ENCODE data around the gene PKM.
A peak's percentile ranks its signal among the peaks of the same experiment; 100 is the strongest.
"Not testable (repeated sequence)": the region's sequence is repeated elsewhere in the genome, so short reads cannot be mapped to it uniquely, and the experiment has no call there.

Gene PKM

GRCh38 chr15:72231066-72231832 is at the start of gene PKM:
PKM (minus strand) TSS chr15:72231190; CDS start chr15:72219097, 12,093 bp downstream.
- no peaks in the 10 kb centered on the region for H3K36me3 ChIP-seq
- intact Hi-C loops (cut with DNase I; ENCODE audit: low total_unique reads), result loop anchor here (10.0 kb wide), 1 partner anchor 116 kb away; the partner anchor contains the start of genes MYO9A and SENP8
- no peak for TF ChIP-seq CTCF (IDR thresholded peaks at IDR 0.05)
- no peaks in the 10 kb centered on the region for H3K9me3 ChIP-seq
- no peaks in the 10 kb centered on the region for H3K27me3 ChIP-seq
- H3K4me1 ChIP-seq, result peaks cover 0 to 46% (median 39%) of the 10 kb centered on the region in 4 donors
- peak within 1 kb of the TSS; percentile 100 for H3K27ac ChIP-seq
- DNase-seq, result peak; percentile 95 to 98
- peak within 1 kb of the TSS; percentile 70 to 81 for H3K4me3 ChIP-seq

GRCh38 chr15:72280751-72281150 is 49.8 kb upstream of the PKM start:
- H3K36me3 ChIP-seq, result no peaks in the 10 kb centered on the region
- no peaks in the 10 kb centered on the region for H3K9me3 ChIP-seq
- H3K4me3 ChIP-seq, result no peak overlapping the region
- no peak for TF ChIP-seq CTCF (IDR thresholded peaks at IDR 0.05)
- no peak overlapping the region for H3K27ac ChIP-seq
- intact Hi-C loops (cut with DNase I; ENCODE audit: low total_unique reads), result no loop called here
- DNase-seq, result no peak
- H3K4me1 ChIP-seq, result no peaks in the 10 kb centered on the region
- no peaks in the 10 kb centered on the region for H3K27me3 ChIP-seq

- no peak overlapping the region for H3K27ac ChIP-seq
- no peak for DNase-seq
- TF ChIP-seq CTCF (IDR thresholded peaks at IDR 0.05), result no peak
- H3K27me3 ChIP-seq, result no peaks in the 10 kb centered on the region
- intact Hi-C loops (cut with DNase I; ENCODE audit: low total_unique reads), result no loop called here
- no peak overlapping the region for H3K4me3 ChIP-seq
- H3K36me3 ChIP-seq, result no peaks in the 10 kb centered on the region
- no peaks in the 10 kb centered on the region for H3K9me3 ChIP-seq
- peaks cover 0 to 2% (median 0%) of the 10 kb centered on the region in 4 donors for H3K4me1 ChIP-seq
Observed at GRCh38 chr15:72278737-72279136, 47.7 kb upstream of the PKM start.

- Histone ChIP-seq H3K4me1 (peaks cover 0 to 14% (median 10%) of the 10 kb centered on the region in 4 donors), H3K4me3 (no peak overlapping the region), H3K9me3 (no peaks in the 10 kb centered on the region), H3K36me3 (no peaks in the 10 kb centered on the region), H3K27me3 (no peaks in the 10 kb centered on the region), H3K27ac (no peak overlapping the region)
- DNase-seq, result no peak
- no peak for TF ChIP-seq CTCF (IDR thresholded peaks at IDR 0.05)
- intact Hi-C loops (cut with DNase I; ENCODE audit: low total_unique reads), result no loop called here
Observed at GRCh38 chr15:72276326-72276700, 45.3 kb upstream of the PKM start.

GRCh38 chr15:72275635-72276325 is 44.8 kb upstream of the PKM start:
- H3K4me1 ChIP-seq, result peaks cover 0 to 19% (median 15%) of the 10 kb centered on the region in 4 donors
- H3K27ac ChIP-seq; H3K36me3 ChIP-seq; H3K9me3 ChIP-seq; intact Hi-C loops (cut with DNase I; ENCODE audit: low total_unique reads); H3K4me3 ChIP-seq; DNase-seq; H3K27me3 ChIP-seq: not testable (repeated sequence)

GRCh38 chr15:72272997-72273352 is 42.0 kb upstream of the PKM start:
- no peaks in the 10 kb centered on the region for H3K9me3 ChIP-seq
- H3K27me3 ChIP-seq, result no peaks in the 10 kb centered on the region
- peaks cover 0 to 27% (median 19%) of the 10 kb centered on the region in 4 donors for H3K4me1 ChIP-seq
- H3K4me3 ChIP-seq, result peak overlapping the region; percentile 81 to 98
- no peak for DNase-seq
- H3K36me3 ChIP-seq, result peaks cover 4 to 30% (median 5%) of the 10 kb centered on the region in 3 donors
- H3K27ac ChIP-seq, result peak overlapping the region; percentile 39 to 98
- intact Hi-C loops (cut with DNase I; ENCODE audit: low total_unique reads), result loop anchor here (5.0 kb wide), 2 partner anchors 36 to 71 kb away; no protein-coding TSS in a partner anchor
- TF ChIP-seq CTCF (IDR thresholded peaks at IDR 0.05), result peak in 1 of 2 experiments; percentile 2
